Measurements from ENCODE around the gene MYO1B.

DNA sequence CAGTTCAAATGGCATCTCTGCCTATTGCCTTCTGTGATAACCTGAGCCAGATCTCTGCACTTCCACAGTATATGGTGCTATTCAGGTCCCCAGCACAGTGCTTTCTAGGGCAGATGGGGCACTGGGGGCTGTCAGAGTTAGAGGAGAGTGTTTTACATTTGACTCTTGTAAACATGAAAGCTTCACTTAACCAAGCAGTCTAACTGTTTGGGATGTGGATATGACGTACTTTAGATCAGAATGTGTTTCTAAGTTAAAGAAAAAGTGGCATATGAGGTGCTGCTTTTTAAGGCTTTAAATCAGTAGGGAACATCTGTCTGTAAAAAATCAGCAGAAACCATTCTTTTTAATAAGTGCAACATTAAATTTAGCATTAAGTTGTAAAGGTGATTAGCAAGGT, 75.7 kb downstream of the MYO1B start:
- TF ChIP-seq, protein P1, sequence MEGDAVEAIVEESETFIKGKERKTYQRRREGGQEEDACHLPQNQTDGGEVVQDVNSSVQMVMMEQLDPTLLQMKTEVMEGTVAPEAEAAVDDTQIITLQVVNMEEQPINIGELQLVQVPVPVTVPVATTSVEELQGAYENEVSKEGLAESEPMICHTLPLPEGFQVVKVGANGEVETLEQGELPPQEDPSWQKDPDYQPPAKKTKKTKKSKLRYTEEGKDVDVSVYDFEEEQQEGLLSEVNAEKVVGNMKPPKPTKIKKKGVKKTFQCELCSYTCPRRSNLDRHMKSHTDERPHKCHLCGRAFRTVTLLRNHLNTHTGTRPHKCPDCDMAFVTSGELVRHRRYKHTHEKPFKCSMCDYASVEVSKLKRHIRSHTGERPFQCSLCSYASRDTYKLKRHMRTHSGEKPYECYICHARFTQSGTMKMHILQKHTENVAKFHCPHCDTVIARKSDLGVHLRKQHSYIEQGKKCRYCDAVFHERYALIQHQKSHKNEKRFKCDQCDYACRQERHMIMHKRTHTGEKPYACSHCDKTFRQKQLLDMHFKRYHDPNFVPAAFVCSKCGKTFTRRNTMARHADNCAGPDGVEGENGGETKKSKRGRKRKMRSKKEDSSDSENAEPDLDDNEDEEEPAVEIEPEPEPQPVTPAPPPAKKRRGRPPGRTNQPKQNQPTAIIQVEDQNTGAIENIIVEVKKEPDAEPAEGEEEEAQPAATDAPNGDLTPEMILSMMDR (conservative IDR thresholded peaks at IDR 0.05) = no peak
- no peak for TF ChIP-seq ZFX (IDR thresholded peaks at IDR 0.05)
